ENCODE data around the gene CFAP43.

DNA sequence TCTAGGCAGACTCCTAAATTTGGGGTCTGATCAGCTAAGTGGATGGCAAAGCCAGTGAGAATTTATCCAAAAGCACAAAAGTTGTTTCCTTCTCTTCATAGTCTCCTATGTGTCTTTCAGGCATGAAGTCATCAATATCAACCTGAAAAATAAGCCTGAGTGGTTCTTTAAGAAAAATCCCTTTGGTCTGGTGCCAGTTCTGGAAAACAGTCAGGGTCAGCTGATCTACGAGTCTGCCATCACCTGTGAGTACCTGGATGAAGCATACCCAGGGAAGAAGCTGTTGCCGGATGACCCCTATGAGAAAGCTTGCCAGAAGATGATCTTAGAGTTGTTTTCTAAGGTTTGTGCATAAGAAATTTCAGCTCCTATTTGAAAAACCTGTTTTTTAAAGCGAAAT, 27.3 kb upstream of the CFAP43 start:
- no peak for TF ChIP-seq EZH2 (IDR thresholded peaks at IDR 0.05)
- no peak for TF ChIP-seq POLR2AphosphoS5 (IDR thresholded peaks at IDR 0.05; ENCODE audit: borderline replicate concordance, low read depth, low read length)
